ENCODE measurements around the gene EML4.

EML4 gene

DNA sequence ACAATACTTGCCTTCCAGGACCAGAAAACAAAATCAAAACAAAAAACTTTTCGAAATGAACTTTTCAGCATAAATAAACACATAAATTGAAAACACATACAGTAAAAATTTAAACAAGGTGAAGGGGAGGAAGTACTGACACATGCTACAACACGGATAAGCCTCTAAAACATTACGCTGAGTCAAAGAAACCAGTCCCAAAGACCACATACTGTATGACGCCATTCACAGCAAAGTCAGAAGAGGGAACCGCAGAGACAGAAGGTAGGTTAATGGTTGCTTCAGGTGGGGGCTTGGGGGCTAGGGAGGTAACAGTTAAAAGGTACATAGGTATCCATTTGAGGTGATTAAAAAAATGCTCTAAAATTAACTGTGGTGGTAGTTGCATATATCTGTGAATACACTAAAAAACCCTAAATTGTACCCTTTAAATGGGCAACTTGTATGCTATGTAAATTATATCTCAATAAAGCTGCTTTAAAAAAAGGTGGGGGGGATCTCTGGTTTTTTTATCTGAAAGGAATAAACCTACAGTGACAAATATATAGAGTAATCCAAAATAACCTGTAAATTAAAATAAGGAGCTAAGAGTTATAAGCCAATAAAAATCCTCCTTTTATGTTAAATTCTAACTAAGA is 184.8 kb downstream of the EML4 start:
- Mint-ChIP-seq H3K27ac (peak overlapping the region; percentile 38), H3K9me3 (no peaks in the 10 kb centered on the region), H3K36me3 (peaks cover 13% of the 10 kb centered on the region), H3K27me3 (no peaks in the 10 kb centered on the region), H3K4me1 (peaks cover 69% of the 10 kb centered on the region), H3K4me3 (no peak overlapping the region)

DNA sequence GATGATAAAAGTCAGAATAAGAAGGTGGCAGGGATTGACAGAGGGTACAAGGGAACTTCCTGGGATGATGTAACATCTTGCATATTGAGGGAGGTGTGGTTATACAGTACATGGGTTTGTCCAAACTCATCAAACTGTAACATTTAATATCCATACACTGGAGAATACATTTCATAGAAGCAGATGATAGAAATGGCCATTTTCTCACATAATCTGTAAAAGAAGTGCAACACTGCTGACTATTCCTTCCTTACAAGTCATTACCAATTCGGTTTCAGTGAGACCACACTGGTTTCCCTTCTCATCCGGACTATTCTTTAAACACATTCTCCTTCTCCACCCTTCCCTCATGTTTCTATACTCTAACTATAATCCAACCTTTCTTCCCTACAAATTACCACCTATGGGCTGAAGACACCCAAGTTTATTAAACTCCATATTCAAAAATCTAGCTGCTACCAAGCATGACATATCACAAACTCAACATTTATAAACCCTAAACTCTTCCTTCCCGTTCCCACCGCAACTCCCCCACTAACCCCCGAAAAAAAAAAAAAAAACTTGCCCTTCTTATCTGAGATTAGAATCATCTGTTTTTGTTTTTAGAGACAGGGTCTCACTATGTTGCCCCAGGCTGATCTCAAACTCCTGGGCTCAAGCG is 190.3 kb downstream of the EML4 start:
- Mint-ChIP-seq H3K4me3 (peak overlapping the region; percentile 95), H3K9me3 (no peaks in the 10 kb centered on the region), H3K4me1 (peaks cover 62% of the 10 kb centered on the region), H3K27ac (peak overlapping the region; percentile 99), H3K27me3 (no peaks in the 10 kb centered on the region), H3K36me3 (peaks cover 5% of the 10 kb centered on the region)

DNA sequence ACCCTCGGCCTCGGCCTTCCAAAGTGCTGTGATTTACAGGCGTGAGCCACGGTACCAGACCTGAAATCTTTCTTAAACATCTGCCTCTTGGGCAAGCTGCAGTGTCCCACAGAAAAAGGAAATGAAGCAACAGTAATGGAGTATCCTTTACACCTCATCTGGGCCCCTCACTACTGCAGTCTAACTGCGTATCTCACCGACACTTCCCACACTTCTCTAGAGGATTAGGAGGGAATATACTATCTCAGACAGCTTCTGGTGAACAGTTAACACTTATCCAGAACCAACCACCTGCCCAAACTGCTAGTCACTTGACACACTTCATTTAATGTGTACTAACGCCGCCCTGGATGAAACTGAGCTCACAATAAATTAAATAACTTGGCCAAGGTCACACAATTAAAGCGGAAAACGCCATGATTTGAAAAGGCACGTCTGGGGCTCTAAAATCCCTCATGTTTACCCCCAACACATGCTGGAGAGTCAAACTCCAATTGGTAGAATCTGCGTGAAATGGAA is 190.9 kb downstream of the EML4 start:
- Mint-ChIP-seq H3K36me3 (peaks cover 5% of the 10 kb centered on the region), H3K4me1 (peaks cover 56% of the 10 kb centered on the region), H3K4me3 (peak overlapping the region; percentile 95), H3K27ac (peak overlapping the region; percentile 99), H3K27me3 (no peaks in the 10 kb centered on the region), H3K9me3 (no peaks in the 10 kb centered on the region)

DNA sequence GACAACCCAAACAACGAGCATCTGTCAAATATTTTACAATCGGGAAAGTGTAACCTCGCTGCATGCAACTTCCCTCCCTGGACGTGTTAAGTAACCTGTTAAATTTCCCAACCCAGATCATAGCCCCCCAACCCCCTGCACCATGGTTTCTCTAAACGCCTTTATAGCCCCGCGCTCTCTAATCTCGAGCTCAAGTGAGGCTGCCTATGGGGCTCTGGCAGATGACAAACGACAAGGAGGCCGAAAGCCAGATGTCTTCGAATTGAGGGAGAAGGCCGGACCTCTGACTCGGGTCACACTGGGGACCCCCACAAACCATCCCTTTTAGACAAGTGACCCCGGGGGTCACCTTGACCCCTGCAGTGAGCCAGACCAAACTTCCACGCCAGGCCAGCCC is 191.3 kb downstream of the EML4 start:
- Mint-ChIP-seq H3K9me3 (no peaks in the 10 kb centered on the region), H3K36me3 (peaks cover 5% of the 10 kb centered on the region), H3K27me3 (no peaks in the 10 kb centered on the region), H3K4me1 (peaks cover 53% of the 10 kb centered on the region), H3K4me3 (peak overlapping the region; percentile 95), H3K27ac (peak overlapping the region; percentile 99)

DNA sequence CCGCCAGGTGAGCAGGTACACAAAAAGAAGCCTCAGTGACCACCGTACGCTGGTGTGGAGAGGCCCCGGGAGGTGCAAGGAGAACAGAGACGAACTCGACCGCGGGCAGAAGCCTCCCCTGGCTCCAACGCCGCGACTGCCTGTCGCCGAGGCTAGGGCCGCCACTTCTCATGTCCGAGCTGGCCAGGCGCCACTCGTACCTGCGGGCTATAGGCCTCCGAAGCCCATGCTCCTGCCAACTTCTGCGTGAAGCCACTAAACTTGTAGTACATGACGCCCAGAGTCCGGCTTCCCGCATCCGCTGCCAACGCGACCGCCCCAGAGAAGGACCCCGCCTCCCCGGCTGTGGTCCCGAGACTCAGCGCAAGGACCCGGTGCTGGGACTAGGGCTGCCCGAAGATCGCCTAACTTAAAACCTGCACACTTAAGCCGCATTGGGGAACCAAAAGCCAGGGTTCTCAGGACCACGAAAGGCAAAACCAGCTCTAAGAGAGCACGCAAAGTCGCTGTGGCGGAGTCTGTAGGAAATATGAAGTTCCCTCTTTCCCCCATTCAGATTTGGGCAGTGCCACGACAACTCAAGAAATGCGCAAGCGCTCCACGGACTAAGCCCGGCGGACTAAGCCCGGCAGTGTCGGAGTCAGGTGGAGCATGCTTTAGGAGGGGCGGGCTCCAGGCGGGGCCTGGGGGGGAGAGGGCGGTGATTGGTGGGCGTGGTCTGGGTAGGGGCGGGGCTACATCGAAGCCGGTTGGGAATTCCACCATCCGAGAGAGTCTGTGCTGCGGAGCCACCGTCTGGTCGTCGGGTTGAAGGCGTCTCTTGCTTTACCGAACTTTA is 192.0 kb downstream of the EML4 start, which contains the start of gene COX7A2L:
Gene COX7A2L, minus strand, starts transcription at position 328 of the 838 bp plus-strand sequence. Its CDS starts 56 bp downstream, at position 272.
- H3K27me3 Mint-ChIP-seq, result no peaks in the 10 kb centered on the region
- peak within 1 kb of the TSS; percentile 99 for H3K27ac Mint-ChIP-seq
- H3K4me3 Mint-ChIP-seq, result peak within 1 kb of the TSS; percentile 95
- H3K36me3 Mint-ChIP-seq, result peaks cover 4% of the 10 kb centered on the region
- H3K9me3 Mint-ChIP-seq, result no peaks in the 10 kb centered on the region
- peaks cover 50% of the 10 kb centered on the region for H3K4me1 Mint-ChIP-seq

DNA sequence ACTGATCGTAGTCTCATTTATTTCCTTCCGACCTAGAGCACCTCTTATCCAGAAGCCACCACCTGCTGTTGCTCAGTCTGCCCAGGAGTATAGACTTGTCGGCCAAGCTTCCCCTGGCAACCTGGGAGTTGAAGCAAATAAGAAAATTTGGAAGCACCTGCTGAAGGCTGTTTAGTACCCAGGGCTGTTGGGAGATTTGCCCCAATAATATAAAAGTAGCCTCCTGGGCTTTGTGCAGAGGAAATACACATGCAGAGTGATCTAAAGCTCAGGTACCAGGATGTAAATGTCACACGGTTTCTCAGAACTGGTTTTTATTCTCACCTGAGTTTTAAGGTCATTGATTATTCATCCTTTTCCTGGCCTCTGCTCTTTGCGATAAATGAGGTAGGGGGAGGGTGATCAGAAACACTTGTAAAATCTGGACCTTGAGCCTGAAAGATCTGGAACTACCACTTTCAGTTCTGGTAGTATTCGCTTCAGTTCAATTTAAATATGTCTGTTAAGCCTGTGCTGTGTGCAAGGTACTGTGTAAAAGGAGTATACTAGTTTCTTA is 192.7 kb downstream of the EML4 start:
- Mint-ChIP-seq H3K36me3 (peaks cover 2% of the 10 kb centered on the region), H3K27me3 (no peaks in the 10 kb centered on the region), H3K4me1 (peaks cover 43% of the 10 kb centered on the region), H3K4me3 (peak overlapping the region; percentile 95), H3K9me3 (no peaks in the 10 kb centered on the region), H3K27ac (peak overlapping the region; percentile 99)

DNA sequence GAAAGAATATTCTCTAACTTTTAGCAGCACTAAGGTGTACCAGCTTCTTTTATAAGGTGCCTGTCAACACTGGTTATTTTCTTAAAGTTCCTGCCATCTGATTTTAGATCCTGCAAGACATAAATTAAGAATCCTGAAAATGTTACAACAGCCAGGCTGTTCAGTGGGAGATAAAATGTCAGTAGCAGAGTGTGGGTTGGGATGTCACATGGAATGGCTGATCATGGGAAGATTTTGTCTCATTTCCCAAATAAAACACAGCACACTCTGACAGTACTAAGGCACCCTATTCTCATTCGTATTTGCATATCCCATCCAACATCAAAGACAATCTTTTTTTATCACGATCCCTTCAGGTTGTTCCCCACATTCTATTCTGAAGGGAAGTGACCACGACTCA is 194.3 kb downstream of the EML4 start:
- Mint-ChIP-seq H3K4me1 (peaks cover 39% of the 10 kb centered on the region), H3K4me3 (no peak overlapping the region), H3K36me3 (no peaks in the 10 kb centered on the region), H3K27ac (peak overlapping the region; percentile 59), H3K9me3 (no peaks in the 10 kb centered on the region), H3K27me3 (no peaks in the 10 kb centered on the region)

DNA sequence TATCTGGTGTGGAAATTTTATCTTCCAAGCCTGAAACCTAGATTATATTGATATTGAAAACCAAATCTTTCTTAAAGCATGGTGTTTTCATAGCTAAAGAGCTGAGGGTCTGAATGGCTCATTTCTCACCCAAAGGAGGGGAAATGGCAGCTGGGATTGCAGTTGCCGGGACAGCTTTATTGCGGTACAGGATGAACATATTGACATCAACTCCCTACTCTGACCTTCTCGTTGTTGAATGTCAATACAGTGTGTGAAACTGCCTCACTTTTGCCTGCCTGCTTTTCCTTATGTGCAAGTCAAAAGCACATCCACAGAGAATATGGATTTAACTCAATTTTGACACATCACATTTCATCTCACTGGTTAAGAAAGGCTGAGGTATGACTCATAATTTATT is 195.5 kb downstream of the EML4 start:
- peaks cover 32% of the 10 kb centered on the region for H3K4me1 Mint-ChIP-seq
- H3K27ac Mint-ChIP-seq, result no peak overlapping the region
- no peaks in the 10 kb centered on the region for H3K27me3 Mint-ChIP-seq
- H3K9me3 Mint-ChIP-seq, result no peaks in the 10 kb centered on the region
- no peak overlapping the region for H3K4me3 Mint-ChIP-seq
- no peaks in the 10 kb centered on the region for H3K36me3 Mint-ChIP-seq

DNA sequence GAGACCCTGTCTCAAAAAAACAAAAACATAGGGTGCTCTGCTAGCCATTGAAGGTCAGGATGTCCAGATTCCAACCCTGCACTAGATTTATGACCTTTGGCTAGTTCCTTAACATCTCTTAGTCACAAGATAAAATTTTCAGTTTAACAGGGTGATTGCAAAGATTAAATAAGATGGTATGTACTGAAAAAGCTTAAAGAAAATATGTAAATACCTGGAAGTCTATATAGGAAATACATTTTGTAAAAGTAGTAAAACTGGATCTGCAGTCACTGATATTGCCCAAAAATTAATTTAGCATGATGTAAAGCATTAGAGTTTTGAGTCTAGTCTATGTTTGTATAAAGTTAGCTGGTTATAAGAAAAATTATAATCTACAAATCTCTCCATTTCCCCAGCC is 197.3 kb downstream of the EML4 start:
- no peak overlapping the region for H3K4me3 Mint-ChIP-seq
- no peaks in the 10 kb centered on the region for H3K36me3 Mint-ChIP-seq
- peaks cover 29% of the 10 kb centered on the region for H3K4me1 Mint-ChIP-seq
- H3K9me3 Mint-ChIP-seq, result no peaks in the 10 kb centered on the region
- no peaks in the 10 kb centered on the region for H3K27me3 Mint-ChIP-seq
- no peak overlapping the region for H3K27ac Mint-ChIP-seq

DNA sequence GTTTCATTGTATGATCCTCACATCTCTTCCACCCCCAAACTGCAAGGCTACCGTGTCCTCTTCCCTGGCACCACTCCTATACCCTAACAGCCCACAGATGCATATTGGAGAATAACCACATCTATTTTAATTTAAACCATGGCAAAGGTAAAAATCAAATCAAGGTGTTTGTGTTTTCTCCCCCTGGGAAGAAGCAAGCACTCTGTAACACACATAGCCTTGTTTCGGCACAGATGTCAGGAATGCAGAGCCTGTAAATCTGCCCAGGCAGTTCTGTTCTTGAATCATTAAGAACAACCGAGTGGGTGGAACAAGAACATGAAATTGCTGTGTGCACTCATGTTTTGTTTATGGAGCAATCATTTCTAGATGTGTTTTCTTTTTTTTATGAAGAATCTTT is 198.7 kb downstream of the EML4 start:
- Mint-ChIP-seq H3K36me3 (no peaks in the 10 kb centered on the region), H3K27me3 (no peaks in the 10 kb centered on the region), H3K4me3 (no peak overlapping the region), H3K27ac (no peak overlapping the region), H3K4me1 (peaks cover 18% of the 10 kb centered on the region), H3K9me3 (no peaks in the 10 kb centered on the region)

DNA sequence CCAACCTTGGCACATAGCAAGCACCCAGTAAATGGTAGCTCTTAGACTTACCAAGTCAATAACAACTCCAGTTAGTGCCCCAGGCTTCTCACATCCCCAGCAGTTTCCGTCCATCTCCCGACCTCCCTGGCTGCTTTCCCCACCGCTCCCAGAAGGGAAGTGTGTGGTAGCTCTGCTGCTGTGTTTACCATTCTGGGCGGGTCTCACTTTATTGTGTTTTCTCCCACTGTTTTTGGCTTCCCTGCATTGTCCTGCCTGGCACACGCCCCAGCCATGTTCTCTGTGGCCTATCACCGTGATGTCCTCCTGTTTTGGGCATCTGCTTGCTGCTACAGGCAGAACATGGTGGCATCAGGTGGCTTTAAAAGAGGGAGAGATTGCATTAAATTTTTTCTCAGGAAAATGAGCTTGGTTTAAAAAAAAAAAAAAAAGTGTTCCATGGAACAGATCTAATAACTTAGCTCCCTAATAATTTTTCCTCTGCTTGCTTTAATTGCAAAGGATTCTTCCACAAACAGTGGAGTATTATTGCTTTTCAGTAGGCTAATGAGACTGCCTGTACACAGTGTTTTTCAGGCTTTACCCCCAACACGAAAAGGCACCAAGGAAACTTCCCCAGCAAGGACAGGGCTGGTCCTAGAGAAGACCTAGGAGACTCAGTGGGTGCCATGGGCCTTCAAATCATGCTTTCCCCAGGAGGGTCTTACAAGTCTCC is 199.8 kb downstream of the EML4 start:
- Mint-ChIP-seq H3K9me3 (no peaks in the 10 kb centered on the region), H3K4me1 (peaks cover 18% of the 10 kb centered on the region), H3K4me3 (no peak overlapping the region), H3K27me3 (no peaks in the 10 kb centered on the region), H3K36me3 (no peaks in the 10 kb centered on the region), H3K27ac (no peak overlapping the region)

DNA sequence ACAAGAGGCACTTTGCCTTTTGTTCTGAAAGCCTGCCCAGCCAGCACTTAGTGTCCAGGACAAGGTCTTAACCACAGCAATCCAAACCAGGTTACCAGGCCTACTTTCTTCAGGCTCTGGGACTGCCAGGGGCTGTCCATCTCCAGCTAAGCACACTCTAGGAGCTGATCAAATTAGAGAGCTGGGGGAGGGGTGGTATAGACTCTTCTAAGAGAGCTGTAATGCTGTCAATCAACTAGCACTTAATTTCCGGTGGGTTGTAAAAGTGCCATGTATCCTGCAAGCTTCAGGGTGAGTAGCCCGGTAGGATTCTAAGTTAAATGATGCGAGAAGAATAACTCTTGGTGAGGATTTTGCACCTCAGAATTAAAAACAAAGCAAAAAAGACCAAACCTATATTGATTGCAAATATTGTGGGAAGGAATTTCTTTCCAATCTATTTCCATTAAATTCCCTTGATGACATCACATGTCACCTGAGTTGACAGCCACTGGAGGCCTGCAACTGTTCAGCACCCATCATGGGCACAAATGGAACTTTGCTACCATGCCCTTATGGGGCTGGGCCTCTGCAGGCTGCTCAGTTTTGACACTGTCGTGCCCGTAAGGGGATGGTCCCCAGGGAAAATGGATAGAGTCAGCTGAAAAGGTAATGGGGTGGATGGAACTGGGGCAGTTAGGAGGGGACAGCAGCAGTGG is 200.5 kb downstream of the EML4 start:
- no peaks in the 10 kb centered on the region for H3K27me3 Mint-ChIP-seq
- H3K9me3 Mint-ChIP-seq, result no peaks in the 10 kb centered on the region
- no peak overlapping the region for H3K4me3 Mint-ChIP-seq
- H3K4me1 Mint-ChIP-seq, result peaks cover 18% of the 10 kb centered on the region
- no peak overlapping the region for H3K27ac Mint-ChIP-seq
- H3K36me3 Mint-ChIP-seq, result no peaks in the 10 kb centered on the region

DNA sequence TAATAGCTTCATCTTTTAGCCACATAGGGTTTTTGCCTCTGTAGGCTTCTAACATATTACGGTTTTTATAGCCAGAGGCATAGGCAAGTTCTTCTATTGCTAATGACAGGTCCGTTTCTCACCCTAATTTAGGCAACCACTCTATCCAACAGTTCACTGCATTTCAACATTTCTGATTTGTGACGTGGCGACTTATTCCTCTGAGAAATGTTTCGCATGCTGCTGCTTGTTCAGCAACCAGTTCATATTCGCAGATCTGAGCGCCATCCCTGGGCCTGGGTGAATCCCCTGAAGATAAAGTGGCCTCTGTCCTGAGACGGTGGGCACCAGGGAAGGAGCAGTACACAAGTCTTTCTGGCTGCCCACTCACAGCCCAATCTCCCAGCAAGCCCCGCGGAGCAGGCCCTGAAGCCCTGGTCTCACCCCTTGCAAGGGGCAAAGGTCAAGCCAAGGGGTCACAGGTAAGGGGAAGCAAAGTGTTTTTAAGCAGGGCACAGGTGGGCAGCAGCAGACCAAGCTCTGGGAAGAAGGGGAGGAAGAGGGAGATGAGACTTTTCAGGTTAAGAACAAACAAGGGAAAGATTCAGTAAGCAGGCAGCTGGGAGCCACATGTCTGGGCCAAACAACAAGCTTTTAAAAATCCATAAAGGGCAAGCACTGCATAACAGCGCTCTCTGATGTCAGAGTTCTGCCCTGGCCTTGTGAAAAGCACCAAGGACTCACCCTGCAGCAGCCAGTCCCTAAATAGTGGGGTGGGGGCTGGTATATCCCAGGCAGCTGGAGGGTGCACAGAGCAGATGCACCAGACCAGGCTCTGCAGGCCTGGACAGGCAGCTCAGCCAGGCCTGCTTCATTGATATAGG is 202.7 kb downstream of the EML4 start:
- H3K27ac Mint-ChIP-seq, result no peak overlapping the region
- H3K27me3 Mint-ChIP-seq, result no peaks in the 10 kb centered on the region
- H3K36me3 Mint-ChIP-seq, result no peaks in the 10 kb centered on the region
- peaks cover 18% of the 10 kb centered on the region for H3K4me1 Mint-ChIP-seq
- no peaks in the 10 kb centered on the region for H3K9me3 Mint-ChIP-seq
- no peak overlapping the region for H3K4me3 Mint-ChIP-seq
